Panc1 (cell line): ENCODE data around the gene DUSP14.

Experiments
- POLR2AphosphoS5 ChIP-seq: IDR thresholded peaks from 2 replicates; pipeline ENCODE4 v1.6.1; 2012; ENCODE audit warnings: mild to moderate bottlenecking, low read depth, low read length, moderate library complexity
- TF ChIP-seq, protein P1 (sequence below): fragments of 450-650 bp; IDR thresholded peaks from 2 replicates; pipeline ENCODE4 v1.5.1; 2017; ENCODE audit warnings: mild to moderate bottlenecking
- TF ChIP-seq, protein P2 (sequence below), 2 experiments: IDR thresholded peaks; 2 replicates each; pipeline ENCODE4 v1.6.1; 2011 to 2012; ENCODE audit warnings: low read depth in 2 of 2, control low read depth in 1 of 2, low read length in 1 of 2, mild to moderate bottlenecking in 1 of 2, moderate library complexity in 1 of 2; ENCODE audit not compliant: insufficient read depth in 1 of 2

DNA sequence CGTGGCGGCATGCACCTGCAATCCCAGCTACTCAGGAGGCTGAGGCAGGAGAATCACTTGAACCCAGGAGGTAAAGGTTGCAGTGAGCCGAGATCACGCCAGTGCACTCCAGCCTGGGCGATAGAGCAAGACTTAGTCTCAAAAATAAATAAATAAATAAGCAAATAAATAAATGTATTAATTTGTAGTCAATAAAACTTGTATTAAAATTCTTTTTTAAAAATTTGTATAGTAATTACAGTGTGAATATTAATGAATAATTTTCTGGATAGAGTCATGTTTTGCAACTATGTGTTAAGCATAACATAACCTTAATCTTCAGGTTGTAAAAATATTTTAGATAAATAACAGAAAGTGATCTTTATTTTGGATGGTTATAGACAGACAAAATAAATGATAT lies 27.2 kb upstream of the DUSP14 start:
- TF ChIP-seq, protein P1, sequence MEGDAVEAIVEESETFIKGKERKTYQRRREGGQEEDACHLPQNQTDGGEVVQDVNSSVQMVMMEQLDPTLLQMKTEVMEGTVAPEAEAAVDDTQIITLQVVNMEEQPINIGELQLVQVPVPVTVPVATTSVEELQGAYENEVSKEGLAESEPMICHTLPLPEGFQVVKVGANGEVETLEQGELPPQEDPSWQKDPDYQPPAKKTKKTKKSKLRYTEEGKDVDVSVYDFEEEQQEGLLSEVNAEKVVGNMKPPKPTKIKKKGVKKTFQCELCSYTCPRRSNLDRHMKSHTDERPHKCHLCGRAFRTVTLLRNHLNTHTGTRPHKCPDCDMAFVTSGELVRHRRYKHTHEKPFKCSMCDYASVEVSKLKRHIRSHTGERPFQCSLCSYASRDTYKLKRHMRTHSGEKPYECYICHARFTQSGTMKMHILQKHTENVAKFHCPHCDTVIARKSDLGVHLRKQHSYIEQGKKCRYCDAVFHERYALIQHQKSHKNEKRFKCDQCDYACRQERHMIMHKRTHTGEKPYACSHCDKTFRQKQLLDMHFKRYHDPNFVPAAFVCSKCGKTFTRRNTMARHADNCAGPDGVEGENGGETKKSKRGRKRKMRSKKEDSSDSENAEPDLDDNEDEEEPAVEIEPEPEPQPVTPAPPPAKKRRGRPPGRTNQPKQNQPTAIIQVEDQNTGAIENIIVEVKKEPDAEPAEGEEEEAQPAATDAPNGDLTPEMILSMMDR = no peak
- TF ChIP-seq POLR2AphosphoS5 = no peak
- TF ChIP-seq, protein P2, sequence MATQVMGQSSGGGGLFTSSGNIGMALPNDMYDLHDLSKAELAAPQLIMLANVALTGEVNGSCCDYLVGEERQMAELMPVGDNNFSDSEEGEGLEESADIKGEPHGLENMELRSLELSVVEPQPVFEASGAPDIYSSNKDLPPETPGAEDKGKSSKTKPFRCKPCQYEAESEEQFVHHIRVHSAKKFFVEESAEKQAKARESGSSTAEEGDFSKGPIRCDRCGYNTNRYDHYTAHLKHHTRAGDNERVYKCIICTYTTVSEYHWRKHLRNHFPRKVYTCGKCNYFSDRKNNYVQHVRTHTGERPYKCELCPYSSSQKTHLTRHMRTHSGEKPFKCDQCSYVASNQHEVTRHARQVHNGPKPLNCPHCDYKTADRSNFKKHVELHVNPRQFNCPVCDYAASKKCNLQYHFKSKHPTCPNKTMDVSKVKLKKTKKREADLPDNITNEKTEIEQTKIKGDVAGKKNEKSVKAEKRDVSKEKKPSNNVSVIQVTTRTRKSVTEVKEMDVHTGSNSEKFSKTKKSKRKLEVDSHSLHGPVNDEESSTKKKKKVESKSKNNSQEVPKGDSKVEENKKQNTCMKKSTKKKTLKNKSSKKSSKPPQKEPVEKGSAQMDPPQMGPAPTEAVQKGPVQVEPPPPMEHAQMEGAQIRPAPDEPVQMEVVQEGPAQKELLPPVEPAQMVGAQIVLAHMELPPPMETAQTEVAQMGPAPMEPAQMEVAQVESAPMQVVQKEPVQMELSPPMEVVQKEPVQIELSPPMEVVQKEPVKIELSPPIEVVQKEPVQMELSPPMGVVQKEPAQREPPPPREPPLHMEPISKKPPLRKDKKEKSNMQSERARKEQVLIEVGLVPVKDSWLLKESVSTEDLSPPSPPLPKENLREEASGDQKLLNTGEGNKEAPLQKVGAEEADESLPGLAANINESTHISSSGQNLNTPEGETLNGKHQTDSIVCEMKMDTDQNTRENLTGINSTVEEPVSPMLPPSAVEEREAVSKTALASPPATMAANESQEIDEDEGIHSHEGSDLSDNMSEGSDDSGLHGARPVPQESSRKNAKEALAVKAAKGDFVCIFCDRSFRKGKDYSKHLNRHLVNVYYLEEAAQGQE (IDR thresholded peaks at IDR 0.05; ENCODE audit: insufficient read depth in 1 of 2, low read depth in 2 of 2, low read length in 1 of 2) = no peak
